ENCODE data around the gene HCFC1.
"Not testable (repeated sequence)": the region's sequence is repeated elsewhere in the genome, so short reads cannot be mapped to it uniquely, and the experiment has no call there.

HCFC1 gene

DNA sequence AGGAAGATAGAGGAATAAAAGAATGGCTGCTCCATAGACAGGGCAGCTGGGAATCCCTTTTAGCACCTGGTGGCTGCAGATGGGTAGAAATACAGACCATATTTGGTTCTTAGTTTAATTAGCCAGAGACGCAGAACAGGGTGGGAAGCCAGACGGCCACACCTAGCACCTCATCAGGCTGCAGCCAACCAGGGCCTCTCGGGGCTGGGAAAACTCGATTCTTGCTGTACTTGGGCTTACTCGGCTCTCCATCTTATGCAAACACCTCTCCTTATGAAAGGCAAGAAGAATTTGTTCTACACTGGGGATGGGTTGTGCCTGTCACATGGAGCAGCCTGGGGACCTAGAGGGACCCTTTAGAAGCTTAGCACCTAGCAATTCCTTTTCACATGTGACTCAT, 28.4 kb upstream of the HCFC1 start:
- Histone ChIP-seq H3K27ac (ENCODE audit: low read depth, low read length) (no peak overlapping the region), H3K27me3 (ENCODE audit: control insufficient read depth in 1 of 2, insufficient read depth in 2 of 2, low read length in 2 of 2) (peaks cover 0 to 7% of the 10 kb centered on the region in 2 donors), H3K4me1 (ENCODE audit: insufficient read depth, low read length) (no peaks in the 10 kb centered on the region), H3K9me3 (ENCODE audit: low read length) (no peaks in the 10 kb centered on the region), H3K36me3 (ENCODE audit: insufficient read depth, low read length) (no peaks in the 10 kb centered on the region), H3K9ac (ENCODE audit: low read length) (no peak overlapping the region), H3K4me3 (ENCODE audit: low read depth in 1 of 2, low read length in 2 of 2) (no peak overlapping the region)

- H3K4me1 ChIP-seq (ENCODE audit: insufficient read depth, low read length) = no peaks in the 10 kb centered on the region
- no peak overlapping the region for H3K4me3 ChIP-seq (ENCODE audit: low read depth in 1 of 2, low read length in 2 of 2)
- H3K9me3 ChIP-seq (ENCODE audit: low read length) = no peaks in the 10 kb centered on the region
- H3K9ac ChIP-seq (ENCODE audit: low read length) = no peak overlapping the region
- peaks cover 0 to 7% of the 10 kb centered on the region in 2 donors for H3K27me3 ChIP-seq (ENCODE audit: control insufficient read depth in 1 of 2, insufficient read depth in 2 of 2, low read length in 2 of 2)
- H3K36me3 ChIP-seq (ENCODE audit: insufficient read depth, low read length) = no peaks in the 10 kb centered on the region
- H3K27ac ChIP-seq (ENCODE audit: low read depth, low read length) = no peak overlapping the region
Observed at GRCh38 chrX:153999359-154000037, 27.9 kb upstream of the HCFC1 start.

- Histone ChIP-seq H3K9me3 (ENCODE audit: low read length) (no peaks in the 10 kb centered on the region), H3K27ac (ENCODE audit: low read depth, low read length) (no peak overlapping the region), H3K4me1 (ENCODE audit: insufficient read depth, low read length) (no peaks in the 10 kb centered on the region), H3K27me3 (ENCODE audit: control insufficient read depth in 1 of 2, insufficient read depth in 2 of 2, low read length in 2 of 2) (peaks cover 0 to 19% of the 10 kb centered on the region in 2 donors), H3K36me3 (ENCODE audit: insufficient read depth, low read length) (no peaks in the 10 kb centered on the region), H3K4me3 (ENCODE audit: low read depth in 1 of 2, low read length in 2 of 2) (no peak overlapping the region), H3K9ac (ENCODE audit: low read length) (no peak overlapping the region)
Observed at GRCh38 chrX:153995504-153995903, 23.9 kb upstream of the HCFC1 start.

DNA sequence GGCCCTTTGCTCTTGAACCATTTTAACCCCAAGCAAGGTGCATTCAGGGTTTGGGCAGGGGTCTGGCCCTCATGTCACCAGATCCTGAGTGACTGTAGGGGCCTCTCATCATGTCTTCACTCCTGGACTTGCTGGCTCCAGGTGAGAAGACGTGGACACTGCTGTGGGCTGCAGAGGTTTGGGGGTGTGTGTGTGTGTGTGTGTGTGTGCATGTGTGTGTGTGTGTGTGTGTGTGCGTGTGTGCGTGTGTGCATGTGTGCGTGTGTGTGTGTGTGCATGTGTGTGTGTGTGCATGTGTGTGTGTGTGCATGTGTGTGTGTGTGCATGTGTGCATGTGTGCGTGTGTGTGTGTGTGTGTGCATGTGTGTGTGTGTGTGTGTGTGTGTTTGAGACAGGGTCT, 22.8 kb upstream of the HCFC1 start:
- H3K9me3 ChIP-seq (ENCODE audit: low read length); H3K9ac ChIP-seq (ENCODE audit: low read length); H3K4me1 ChIP-seq (ENCODE audit: insufficient read depth, low read length); H3K27ac ChIP-seq (ENCODE audit: low read depth, low read length); H3K36me3 ChIP-seq (ENCODE audit: insufficient read depth, low read length); H3K4me3 ChIP-seq (ENCODE audit: low read depth in 1 of 2, low read length in 2 of 2): not testable (repeated sequence)
- peaks cover 0 to 19% of the 10 kb centered on the region in 2 donors for H3K27me3 ChIP-seq (ENCODE audit: control insufficient read depth in 1 of 2, insufficient read depth in 2 of 2, low read length in 2 of 2)

- Histone ChIP-seq H3K27me3 (ENCODE audit: control insufficient read depth in 1 of 2, insufficient read depth in 2 of 2, low read length in 2 of 2) (peaks cover 0 to 19% of the 10 kb centered on the region in 2 donors), H3K36me3 (ENCODE audit: insufficient read depth, low read length) (no peaks in the 10 kb centered on the region)
Observed at GRCh38 chrX:153993978-153994377, 22.4 kb upstream of the HCFC1 start.

GRCh38 chrX:153993079-153993478, 21.5 kb upstream of the HCFC1 start:
- no peak overlapping the region for H3K27ac ChIP-seq (ENCODE audit: low read depth, low read length)
- no peak overlapping the region for H3K4me3 ChIP-seq (ENCODE audit: low read depth in 1 of 2, low read length in 2 of 2)
- H3K9me3 ChIP-seq (ENCODE audit: low read length) = no peaks in the 10 kb centered on the region
- no peaks in the 10 kb centered on the region for H3K4me1 ChIP-seq (ENCODE audit: insufficient read depth, low read length)
- H3K36me3 ChIP-seq (ENCODE audit: insufficient read depth, low read length) = no peaks in the 10 kb centered on the region
- no peak overlapping the region for H3K9ac ChIP-seq (ENCODE audit: low read length)
- H3K27me3 ChIP-seq (ENCODE audit: control insufficient read depth in 1 of 2, insufficient read depth in 2 of 2, low read length in 2 of 2) = peaks cover 0 to 19% of the 10 kb centered on the region in 2 donors

More at GRCh38 chrX:153993978-153994377, 22.4 kb upstream of the HCFC1 start:
- Histone ChIP-seq H3K9ac (ENCODE audit: low read length) (no peak overlapping the region), H3K9me3 (ENCODE audit: low read length) (no peaks in the 10 kb centered on the region), H3K4me1 (ENCODE audit: insufficient read depth, low read length) (no peaks in the 10 kb centered on the region), H3K27ac (ENCODE audit: low read depth, low read length) (no peak overlapping the region), H3K4me3 (ENCODE audit: low read depth in 1 of 2, low read length in 2 of 2) (no peak overlapping the region)

DNA sequence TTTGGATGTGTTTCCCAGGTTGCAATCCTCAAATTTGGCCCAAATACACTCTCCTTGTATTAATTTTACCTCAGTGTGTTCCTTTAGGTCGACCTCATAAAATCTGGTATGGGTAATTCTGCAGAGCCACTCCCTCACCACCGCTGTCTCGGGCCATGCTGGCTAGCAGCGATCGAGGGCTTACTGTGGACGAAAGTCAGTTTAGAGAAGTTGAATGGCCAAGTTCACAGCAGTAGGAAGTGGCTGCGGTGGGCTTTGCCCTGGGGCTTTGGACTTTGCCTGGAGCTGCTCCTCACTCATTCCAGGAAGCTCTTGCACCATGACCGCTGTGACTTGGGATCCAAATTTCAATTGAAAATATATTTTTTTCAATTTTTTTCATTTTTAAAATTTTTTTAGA, 20.6 kb upstream of the HCFC1 start:
- H3K36me3 ChIP-seq (ENCODE audit: insufficient read depth, low read length) = no peaks in the 10 kb centered on the region
- no peak overlapping the region for H3K9ac ChIP-seq (ENCODE audit: low read length)
- H3K4me3 ChIP-seq (ENCODE audit: low read depth in 1 of 2, low read length in 2 of 2) = no peak overlapping the region
- no peak overlapping the region for H3K27ac ChIP-seq (ENCODE audit: low read depth, low read length)
- no peaks in the 10 kb centered on the region for H3K9me3 ChIP-seq (ENCODE audit: low read length)
- peaks cover 0 to 19% of the 10 kb centered on the region in 2 donors for H3K27me3 ChIP-seq (ENCODE audit: control insufficient read depth in 1 of 2, insufficient read depth in 2 of 2, low read length in 2 of 2)
- H3K4me1 ChIP-seq (ENCODE audit: insufficient read depth, low read length) = no peaks in the 10 kb centered on the region

- H3K27ac ChIP-seq (ENCODE audit: low read depth, low read length) = no peak overlapping the region
- H3K27me3 ChIP-seq (ENCODE audit: control insufficient read depth in 1 of 2, insufficient read depth in 2 of 2, low read length in 2 of 2) = peaks cover 0 to 12% of the 10 kb centered on the region in 2 donors
- H3K4me1 ChIP-seq (ENCODE audit: insufficient read depth, low read length) = no peaks in the 10 kb centered on the region
- H3K9me3 ChIP-seq (ENCODE audit: low read length) = no peaks in the 10 kb centered on the region
- H3K4me3 ChIP-seq (ENCODE audit: low read depth in 1 of 2, low read length in 2 of 2) = no peak overlapping the region
- H3K36me3 ChIP-seq (ENCODE audit: insufficient read depth, low read length) = no peaks in the 10 kb centered on the region
- H3K9ac ChIP-seq (ENCODE audit: low read length) = no peak overlapping the region
Observed at GRCh38 chrX:153991013-153991580, 19.5 kb upstream of the HCFC1 start.

GRCh38 chrX:153989973-153990655, 18.5 kb upstream of the HCFC1 start:
- no peak overlapping the region for H3K4me3 ChIP-seq (ENCODE audit: low read depth in 1 of 2, low read length in 2 of 2)
- H3K9me3 ChIP-seq (ENCODE audit: low read length) = no peaks in the 10 kb centered on the region
- H3K27ac ChIP-seq (ENCODE audit: low read depth, low read length) = no peak overlapping the region
- no peaks in the 10 kb centered on the region for H3K4me1 ChIP-seq (ENCODE audit: insufficient read depth, low read length)
- H3K9ac ChIP-seq (ENCODE audit: low read length) = no peak overlapping the region
- no peaks in the 10 kb centered on the region for H3K36me3 ChIP-seq (ENCODE audit: insufficient read depth, low read length)
- H3K27me3 ChIP-seq (ENCODE audit: control insufficient read depth in 1 of 2, insufficient read depth in 2 of 2, low read length in 2 of 2) = peaks cover 0 to 11% of the 10 kb centered on the region in 2 donors

DNA sequence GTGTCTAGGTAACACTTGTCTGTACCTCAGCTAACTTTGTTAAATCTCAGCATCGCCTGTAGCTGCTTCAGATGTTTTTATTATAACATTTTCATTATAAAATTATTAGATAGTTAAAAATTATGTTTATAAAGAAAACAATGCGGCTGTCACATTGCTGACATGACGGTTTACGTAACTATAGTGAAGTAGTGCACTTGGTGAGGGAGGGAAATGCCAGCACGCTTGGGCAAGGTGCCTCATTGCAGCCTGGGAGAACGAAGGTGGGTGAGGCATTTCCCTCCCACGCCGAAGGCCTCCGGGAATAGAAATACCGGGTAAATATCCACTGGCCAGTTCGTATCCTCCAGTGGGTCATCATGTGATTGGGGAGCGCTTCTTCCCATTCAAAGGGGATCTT, 16.9 kb upstream of the HCFC1 start:
- no peaks in the 10 kb centered on the region for H3K9me3 ChIP-seq (ENCODE audit: low read length)
- no peak overlapping the region for H3K4me3 ChIP-seq (ENCODE audit: low read depth in 1 of 2, low read length in 2 of 2)
- no peaks in the 10 kb centered on the region for H3K36me3 ChIP-seq (ENCODE audit: insufficient read depth, low read length)
- peaks cover 0 to 17% of the 10 kb centered on the region in 2 donors for H3K27me3 ChIP-seq (ENCODE audit: control insufficient read depth in 1 of 2, insufficient read depth in 2 of 2, low read length in 2 of 2)
- H3K27ac ChIP-seq (ENCODE audit: low read depth, low read length) = no peak overlapping the region
- no peak overlapping the region for H3K9ac ChIP-seq (ENCODE audit: low read length)
- no peaks in the 10 kb centered on the region for H3K4me1 ChIP-seq (ENCODE audit: insufficient read depth, low read length)

DNA sequence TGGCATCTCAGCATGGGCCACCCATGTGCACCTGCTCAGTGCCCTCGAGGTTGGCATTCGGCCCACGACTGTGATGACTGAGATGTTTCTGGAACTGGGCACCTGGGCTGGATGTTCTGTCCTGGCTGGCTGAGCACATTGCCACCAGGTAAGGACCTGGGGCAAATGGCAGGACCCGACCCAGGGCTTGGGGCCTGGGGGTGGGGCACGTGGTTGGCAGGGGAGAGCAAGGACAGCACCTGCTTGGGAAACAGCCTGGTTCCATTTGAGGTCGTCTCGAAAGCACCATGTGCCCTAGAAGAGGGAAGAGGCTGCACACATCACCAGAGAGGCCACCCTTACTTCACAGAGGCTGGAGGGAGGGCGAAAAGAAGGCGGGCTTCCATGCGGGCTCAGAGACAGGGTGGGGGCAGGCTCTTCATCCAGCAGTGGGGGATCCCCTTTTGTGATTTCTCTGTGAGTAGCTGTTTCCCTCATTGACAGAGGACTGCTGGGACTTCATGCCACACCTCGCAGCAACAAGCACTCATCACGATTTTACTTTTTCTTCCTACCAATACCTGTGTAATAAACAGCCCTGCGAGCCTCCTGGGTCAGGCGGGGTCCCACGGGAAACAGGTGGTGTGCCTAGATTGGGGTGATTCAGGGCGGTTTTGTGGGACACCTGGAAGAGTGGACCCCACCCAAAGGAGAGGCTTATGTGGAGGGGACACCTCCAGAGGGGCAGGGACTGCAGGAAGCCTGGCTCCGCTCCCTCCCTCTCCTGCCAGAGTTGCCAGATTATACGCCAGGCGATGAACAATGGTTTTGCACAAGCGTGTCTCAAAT, 12.9 kb upstream of the HCFC1 start:
- H3K27ac ChIP-seq (ENCODE audit: low read depth, low read length) = peak overlapping the region; percentile 32
- H3K9ac ChIP-seq (ENCODE audit: low read length) = no peak overlapping the region
- H3K27me3 ChIP-seq (ENCODE audit: control insufficient read depth in 1 of 2, insufficient read depth in 2 of 2, low read length in 2 of 2) = peaks cover 0 to 6% of the 10 kb centered on the region in 2 donors
- H3K36me3 ChIP-seq (ENCODE audit: insufficient read depth, low read length) = no peaks in the 10 kb centered on the region
- no peak overlapping the region for H3K4me3 ChIP-seq (ENCODE audit: low read depth in 1 of 2, low read length in 2 of 2)
- H3K9me3 ChIP-seq (ENCODE audit: low read length) = no peaks in the 10 kb centered on the region
- no peaks in the 10 kb centered on the region for H3K4me1 ChIP-seq (ENCODE audit: insufficient read depth, low read length)

Measured in muscle layer of colon (tissue), 2 donors.